Stimulated activated CD4-positive, alpha-beta T cell treated with anti-CD3 and anti-CD28 coated beads, Interleukin-12 subunit alpha, Interleukin-12 subunit beta, amount 100 ng/mL, for 48 hours (primary cell): ENCODE data around the gene ARL2.
"Not testable (repeated sequence)": the region's sequence is repeated elsewhere in the genome, so short reads cannot be mapped to it uniquely, and the experiment has no call there.

ENCODE experiments used
- DNase-seq, 3 donors: peaks; one replicate each; pipeline ENCODE4 v3.0.0-alpha.2; 2020; ENCODE audit warnings: low read depth in 2 of 3, low spot score in 1 of 3

The ARL2 gene

GRCh38 chr11:65003968-65004367 is 10.0 kb upstream of the ARL2 start:
- DNase-seq = not testable (repeated sequence)

- DNase-seq = no peak
These were observed 5.9 kb upstream of the ARL2 start for GRCh38 chr11:65008016-65008415.

GRCh38 chr11:65008873-65009272 is 5.1 kb upstream of the ARL2 start:
- no peak for DNase-seq

- DNase-seq = peak; percentile 85 to 90 (median 88)
These were observed 651 bp upstream of the ARL2 start for GRCh38 chr11:65013130-65013887.

GRCh38 chr11:65014726-65015227 is 817 bp downstream of the ARL2 start:
- peak in 1 of 3 donors; percentile 20 for DNase-seq

- DNase-seq = no peak
These were observed 2.7 kb downstream of the ARL2 start for GRCh38 chr11:65016705-65017104.

GRCh38 chr11:65017937-65018336 is 4.0 kb downstream of the ARL2 start:
- DNase-seq = no peak

GRCh38 chr11:65019824-65020223 is 5.9 kb downstream of the ARL2 start:
- no peak for DNase-seq

- DNase-seq = no peak
These were observed 7.0 kb downstream of the ARL2 start for GRCh38 chr11:65021003-65021402.

- no peak for DNase-seq
These were observed 7.5 kb downstream of the ARL2 start for GRCh38 chr11:65021509-65021908.

- not testable (repeated sequence) for DNase-seq
These were observed 9.5 kb downstream of the ARL2 start for GRCh38 chr11:65023502-65023901.

GRCh38 chr11:65026810-65027209 is 12.8 kb downstream of the ARL2 start:
- DNase-seq = no peak

GRCh38 chr11:65027213-65028067 is 13.5 kb downstream of the ARL2 start, which contains the start of gene SNX15:
Gene SNX15 (plus strand): TSS chr11:65027439. CDS start chr11:65027538, 99 bp downstream.
- DNase-seq = peak; percentile 85 to 96 (median 86)

GRCh38 chr11:65032216-65032615 is 18.3 kb downstream of the ARL2 start:
- no peak for DNase-seq

- no peak for DNase-seq
These were observed 20.5 kb downstream of the ARL2 start for GRCh38 chr11:65034423-65034822.

GRCh38 chr11:65035579-65035978 is 21.6 kb downstream of the ARL2 start:
- no peak for DNase-seq

GRCh38 chr11:65036931-65037330 is 23.0 kb downstream of the ARL2 start:
- DNase-seq = no peak

- DNase-seq = no peak
These were observed 26.5 kb downstream of the ARL2 start for GRCh38 chr11:65040520-65040846.

- peak; percentile 78 to 84 (median 84) for DNase-seq
These were observed 27.1 kb downstream of the ARL2 start, which contains the start of gene SAC3D1 for GRCh38 chr11:65040847-65041622. Gene SAC3D1 (plus strand): TSS chr11:65041210. CDS start chr11:65041293, 83 bp downstream.

- DNase-seq = no peak
These were observed 28.9 kb downstream of the ARL2 start for GRCh38 chr11:65042891-65043290.

- DNase-seq = no peak
These were observed 30.0 kb downstream of the ARL2 start for GRCh38 chr11:65043881-65044501.
